ENCODE measurements around the gene AKT1.

The AKT1 gene

GRCh38 chr14:104800015-104800770 is 4.6 kb upstream of the AKT1 start:
- peaks cover 0 to 1% of the 10 kb centered on the region in 2 donors for H3K9me3 ChIP-seq (replicated peaks in 1 of 2; ENCODE audit: control insufficient read depth in 2 of 2, insufficient read depth in 1 of 2, low read depth in 1 of 2, low read length in 2 of 2)
- H3K79me1 ChIP-seq (ENCODE audit: low read depth, low read length), result peaks cover 3% of the 10 kb centered on the region
- H2BK12ac ChIP-seq (ENCODE audit: low read length), result no peak overlapping the region
- no peak overlapping the region for H4K8ac ChIP-seq (ENCODE audit: low read depth, low read length)
- no peak overlapping the region for H3K4ac ChIP-seq (ENCODE audit: low read length)
- H3K4me3 ChIP-seq (ENCODE audit: low read length in 2 of 2), result peak overlapping the region; percentile 45 to 79
- peak overlapping the region; percentile 93 for H3K18ac ChIP-seq (ENCODE audit: low read length)
- no peak overlapping the region for H2BK120ac ChIP-seq (ENCODE audit: low read depth, low read length)
- peak overlapping the region; percentile 22 for H3K23ac ChIP-seq (ENCODE audit: low read depth, low read length, poor library complexity)
- peak overlapping the region; percentile 82 for H3K4me2 ChIP-seq (ENCODE audit: insufficient read depth, low read length, poor library complexity, severe bottlenecking)
- H2AFZ ChIP-seq (ENCODE audit: low read length), result peak overlapping the region; percentile 86
- no peak overlapping the region for H3K27ac ChIP-seq (replicated peaks; ENCODE audit: low read length)
- H3K9ac ChIP-seq (ENCODE audit: low read depth, low read length, poor library complexity), result no peak overlapping the region
- no peaks in the 10 kb centered on the region for H3K36me3 ChIP-seq (replicated peaks in 1 of 2; ENCODE audit: control insufficient read depth in 2 of 2, insufficient read depth in 2 of 2, low read length in 2 of 2)
- peaks cover 14 to 37% of the 10 kb centered on the region in 2 donors for H3K4me1 ChIP-seq (ENCODE audit: control insufficient read depth in 2 of 2, insufficient read depth in 1 of 2, low read depth in 1 of 2, low read length in 2 of 2)
- no peak overlapping the region for H4K91ac ChIP-seq (ENCODE audit: low read depth, low read length, poor library complexity)
- peak overlapping the region; percentile 89 for H3K14ac ChIP-seq (ENCODE audit: low read length)
- peak overlapping the region; percentile 21 for H2BK15ac ChIP-seq (ENCODE audit: low read length)
- peak overlapping the region; percentile 61 for H2AK5ac ChIP-seq (ENCODE audit: low read depth, low read length)
- H2BK5ac ChIP-seq (ENCODE audit: low read length), result no peak overlapping the region
- H3K27me3 ChIP-seq (ENCODE audit: control insufficient read depth in 3 of 3, insufficient read depth in 3 of 3, low read depth in 1 of 3, low read length in 3 of 3), result peaks cover 20 to 74% (median 59%) of the 10 kb centered on the region in 3 experiments
- WGBS, 2 donors (ENCODE audit: extremely low coverage in 2 of 2, insufficient read length in 2 of 2, insufficient replicate concordance in 1 of 2), result no CpG with 5 or more reads among the region's 83 CpGs
- no peak for DNase-seq (ENCODE audit: low spot score)

- H2AK5ac ChIP-seq (ENCODE audit: low read depth, low read length), result peak overlapping the region; percentile 61
- no peak overlapping the region for H3K9ac ChIP-seq (ENCODE audit: low read depth, low read length, poor library complexity)
- H3K18ac ChIP-seq (ENCODE audit: low read length), result peak overlapping the region; percentile 93
- peaks cover 0 to 1% of the 10 kb centered on the region in 2 donors for H3K9me3 ChIP-seq (replicated peaks in 1 of 2; ENCODE audit: control insufficient read depth in 2 of 2, insufficient read depth in 1 of 2, low read depth in 1 of 2, low read length in 2 of 2)
- no peak overlapping the region for H3K4ac ChIP-seq (ENCODE audit: low read length)
- peak overlapping the region; percentile 84 for H2AFZ ChIP-seq (ENCODE audit: low read length)
- H3K4me2 ChIP-seq (ENCODE audit: insufficient read depth, low read length, poor library complexity, severe bottlenecking), result peak overlapping the region; percentile 82
- no peak overlapping the region for H3K27ac ChIP-seq (replicated peaks; ENCODE audit: low read length)
- H3K79me1 ChIP-seq (ENCODE audit: low read depth, low read length), result peaks cover 6% of the 10 kb centered on the region
- no peak overlapping the region for H2BK120ac ChIP-seq (ENCODE audit: low read depth, low read length)
- peak overlapping the region; percentile 21 for H2BK15ac ChIP-seq (ENCODE audit: low read length)
- peak overlapping the region; percentile 22 for H3K23ac ChIP-seq (ENCODE audit: low read depth, low read length, poor library complexity)
- peaks cover 20 to 74% (median 59%) of the 10 kb centered on the region in 3 experiments for H3K27me3 ChIP-seq (ENCODE audit: control insufficient read depth in 3 of 3, insufficient read depth in 3 of 3, low read depth in 1 of 3, low read length in 3 of 3)
- H3K14ac ChIP-seq (ENCODE audit: low read length), result no peak overlapping the region
- DNase-seq (ENCODE audit: low spot score), result no peak
- no peak overlapping the region for H2BK12ac ChIP-seq (ENCODE audit: low read length)
- no peak overlapping the region for H2BK5ac ChIP-seq (ENCODE audit: low read length)
- WGBS, 2 donors (ENCODE audit: extremely low coverage in 2 of 2, insufficient read length in 2 of 2, insufficient replicate concordance in 1 of 2), result no CpG with 5 or more reads among the region's 21 CpGs
- peak overlapping the region; percentile 45 to 79 for H3K4me3 ChIP-seq (ENCODE audit: low read length in 2 of 2)
- H4K91ac ChIP-seq (ENCODE audit: low read depth, low read length, poor library complexity), result no peak overlapping the region
- no peak overlapping the region for H4K8ac ChIP-seq (ENCODE audit: low read depth, low read length)
- peaks cover 14 to 38% of the 10 kb centered on the region in 2 donors for H3K4me1 ChIP-seq (ENCODE audit: control insufficient read depth in 2 of 2, insufficient read depth in 1 of 2, low read depth in 1 of 2, low read length in 2 of 2)
- no peaks in the 10 kb centered on the region for H3K36me3 ChIP-seq (replicated peaks in 1 of 2; ENCODE audit: control insufficient read depth in 2 of 2, insufficient read depth in 2 of 2, low read length in 2 of 2)
These were observed 3.9 kb upstream of the AKT1 start for GRCh38 chr14:104799244-104800014.

- Histone ChIP-seq H2BK5ac (ENCODE audit: low read length) (no peak overlapping the region), H2BK15ac (ENCODE audit: low read length) (no peak overlapping the region), H3K4ac (ENCODE audit: low read length) (no peak overlapping the region), H3K14ac (ENCODE audit: low read length) (no peak overlapping the region), H3K4me2 (ENCODE audit: insufficient read depth, low read length, poor library complexity, severe bottlenecking) (no peak overlapping the region), H3K27ac (replicated peaks; ENCODE audit: low read length) (no peak overlapping the region), H4K91ac (ENCODE audit: low read depth, low read length, poor library complexity) (no peak overlapping the region), H3K18ac (ENCODE audit: low read length) (no peak overlapping the region), H2AK5ac (ENCODE audit: low read depth, low read length) (no peak overlapping the region), H4K8ac (ENCODE audit: low read depth, low read length) (no peak overlapping the region), H3K23ac (ENCODE audit: low read depth, low read length, poor library complexity) (no peak overlapping the region), H3K36me3 (replicated peaks in 1 of 2; ENCODE audit: control insufficient read depth in 2 of 2, insufficient read depth in 2 of 2, low read length in 2 of 2) (peaks cover under 1 to 4% of the 10 kb centered on the region in 2 donors), H3K9ac (ENCODE audit: low read depth, low read length, poor library complexity) (no peak overlapping the region), H2BK12ac (ENCODE audit: low read length) (no peak overlapping the region), H3K4me1 (ENCODE audit: control insufficient read depth in 2 of 2, insufficient read depth in 1 of 2, low read depth in 1 of 2, low read length in 2 of 2) (peaks cover 20 to 46% of the 10 kb centered on the region in 2 donors), H2BK120ac (ENCODE audit: low read depth, low read length) (no peak overlapping the region), H3K4me3 (ENCODE audit: low read length in 2 of 2) (no peak overlapping the region), H3K79me1 (ENCODE audit: low read depth, low read length) (peaks cover 9% of the 10 kb centered on the region), H3K9me3 (replicated peaks in 1 of 2; ENCODE audit: control insufficient read depth in 2 of 2, insufficient read depth in 1 of 2, low read depth in 1 of 2, low read length in 2 of 2) (peaks cover 0 to 1% of the 10 kb centered on the region in 2 donors), H3K27me3 (ENCODE audit: control insufficient read depth in 3 of 3, insufficient read depth in 3 of 3, low read depth in 1 of 3, low read length in 3 of 3) (peaks cover 20 to 73% (median 59%) of the 10 kb centered on the region in 3 experiments), H2AFZ (ENCODE audit: low read length) (peak overlapping the region; percentile 74)
- WGBS, 2 donors (ENCODE audit: extremely low coverage in 2 of 2, insufficient read length in 2 of 2, insufficient replicate concordance in 1 of 2), result no CpG with 5 or more reads among the region's 16 CpGs
- DNase-seq (ENCODE audit: low spot score), result no peak
These were observed 3.0 kb upstream of the AKT1 start for GRCh38 chr14:104798300-104799243.

Data from neuronal stem cell (in vitro differentiated cells).